Subcutaneous abdominal adipose tissue (tissue), 5 donors: ENCODE data around the gene MPRIP.

ENCODE experiments used
- H3K27ac ChIP-seq: one replicate; pipeline ENCODE4 v1.7.0; 2013; ENCODE audit warnings: low read depth, mild to moderate bottlenecking, inconsistent platforms, low read length, moderate library complexity
- H3K27me3 ChIP-seq, 5 donors: one replicate each; pipeline ENCODE4 v1.7.0; 2013; ENCODE audit warnings: low read length in 5 of 5, inconsistent platforms in 1 of 5; ENCODE audit not compliant: control insufficient read depth in 5 of 5, insufficient read depth in 4 of 5
- H3K36me3 ChIP-seq, 5 donors: one replicate each; pipeline ENCODE4 v1.7.0; 2013; ENCODE audit warnings: low read length in 5 of 5; ENCODE audit not compliant: control insufficient read depth in 5 of 5, insufficient read depth in 5 of 5
- H3K4me1 ChIP-seq, 5 donors: one replicate each; pipeline ENCODE4 v1.7.0; 2013; ENCODE audit warnings: low read length in 5 of 5, mild to moderate bottlenecking in 3 of 5, moderate library complexity in 1 of 5; ENCODE audit not compliant: control insufficient read depth in 5 of 5, insufficient read depth in 5 of 5
- H3K4me3 ChIP-seq, 5 donors: one replicate each; pipeline ENCODE4 v1.7.0; 2013; ENCODE audit warnings: low read length in 5 of 5, low read depth in 1 of 5
- H3K9ac ChIP-seq, 5 donors: one replicate each; pipeline ENCODE4 v1.7.0; 2013; ENCODE audit warnings: low read length in 5 of 5, mild to moderate bottlenecking in 4 of 5, moderate library complexity in 3 of 5
- H3K9me3 ChIP-seq, 5 donors: one replicate each; pipeline ENCODE4 v1.7.0; 2013; ENCODE audit warnings: low read length in 5 of 5; ENCODE audit not compliant: control insufficient read depth in 5 of 5
- donor health status: healthy.
- donor health status: healthy.
- donor health status: healthy.
- donor health status: healthy.
- donor health status: healthy.

MPRIP gene

DNA sequence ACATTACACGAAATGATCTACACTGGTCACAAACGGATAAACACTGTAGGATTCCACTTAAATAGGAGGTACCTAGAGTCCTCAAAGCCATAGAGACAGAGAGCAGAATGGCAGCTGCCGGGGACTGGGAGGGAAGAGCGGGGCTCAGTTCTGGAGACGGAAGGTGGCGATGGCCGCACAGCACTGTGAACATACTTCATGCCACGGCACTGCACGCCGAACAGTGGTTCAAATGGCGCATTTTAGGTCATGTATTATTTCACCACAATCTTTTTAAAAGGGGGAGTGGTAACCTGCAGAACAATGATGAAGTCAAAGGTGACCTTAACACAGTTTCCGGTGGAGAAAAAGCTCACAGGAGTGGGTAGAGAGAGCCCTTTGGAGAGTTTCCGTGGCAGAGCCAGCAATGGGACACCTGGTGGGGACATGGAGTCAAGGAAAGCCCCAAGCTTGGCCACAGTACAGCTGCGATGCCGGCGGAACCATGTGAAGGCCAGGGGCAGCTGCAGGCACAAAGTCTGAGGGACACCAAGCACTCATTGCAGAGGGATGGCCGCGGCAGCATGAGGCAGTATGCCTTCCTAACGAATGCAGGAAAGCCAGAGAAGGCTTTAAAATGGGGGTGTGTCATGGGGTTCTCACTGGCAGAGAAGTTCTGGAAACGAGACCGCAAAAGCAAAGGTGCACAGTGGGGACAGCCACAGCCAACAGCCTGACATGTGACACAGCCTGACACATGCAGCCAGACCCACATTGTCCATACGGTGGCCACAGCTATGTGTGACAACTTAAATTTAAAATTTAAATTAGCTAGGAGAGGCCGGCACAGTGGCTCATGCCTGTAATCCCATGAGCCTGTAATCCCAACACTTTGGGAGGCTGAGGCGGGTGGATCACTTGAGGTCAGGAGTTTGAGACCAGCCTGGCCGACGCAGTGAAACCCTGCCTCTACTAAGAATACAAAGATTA, 187.4 kb downstream of the MPRIP start:
- Histone ChIP-seq H3K27ac (no peak overlapping the region), H3K36me3 (peaks cover 0 to 82% (median 78%) of the 10 kb centered on the region in 5 donors), H3K4me3 (no peak overlapping the region), H3K4me1 (peaks cover 0 to 29% (median 19%) of the 10 kb centered on the region in 5 donors), H3K9me3 (no peaks in the 10 kb centered on the region), H3K9ac (no peak overlapping the region), H3K27me3 (no peaks in the 10 kb centered on the region)

- no peak overlapping the region for H3K27ac ChIP-seq
- no peaks in the 10 kb centered on the region for H3K9me3 ChIP-seq
- peaks cover 0 to 62% (median 57%) of the 10 kb centered on the region in 5 donors for H3K36me3 ChIP-seq
- no peak overlapping the region for H3K4me3 ChIP-seq
- H3K9ac ChIP-seq, result no peak overlapping the region
- no peaks in the 10 kb centered on the region for H3K27me3 ChIP-seq
- peaks cover 5 to 47% (median 35%) of the 10 kb centered on the region in 5 donors for H3K4me1 ChIP-seq
These were observed 189.5 kb downstream of the MPRIP start for GRCh38 chr17:17231621-17232302.

DNA sequence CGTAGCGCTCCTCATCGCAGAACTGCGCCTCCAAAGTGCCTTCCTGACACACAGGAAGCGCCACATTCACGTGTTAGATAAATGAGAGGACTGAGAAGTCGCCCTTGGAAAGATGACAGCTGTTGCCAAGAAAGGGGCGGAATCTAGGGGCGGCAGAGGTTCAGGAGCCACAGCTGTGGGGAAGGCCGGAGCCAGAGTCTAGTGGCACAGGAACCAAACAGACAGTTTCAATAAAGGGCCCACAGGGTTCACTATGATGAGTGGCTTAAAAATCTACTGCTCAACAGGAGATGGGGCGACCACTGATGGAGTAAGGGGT, 190.0 kb downstream of the MPRIP start:
- H3K4me1 ChIP-seq, result peaks cover 5 to 47% (median 35%) of the 10 kb centered on the region in 5 donors
- H3K36me3 ChIP-seq, result peaks cover 0 to 57% (median 52%) of the 10 kb centered on the region in 5 donors
- no peak overlapping the region for H3K4me3 ChIP-seq
- no peak overlapping the region for H3K9ac ChIP-seq
- H3K27me3 ChIP-seq, result no peaks in the 10 kb centered on the region
- H3K9me3 ChIP-seq, result no peaks in the 10 kb centered on the region
- H3K27ac ChIP-seq, result no peak overlapping the region

DNA sequence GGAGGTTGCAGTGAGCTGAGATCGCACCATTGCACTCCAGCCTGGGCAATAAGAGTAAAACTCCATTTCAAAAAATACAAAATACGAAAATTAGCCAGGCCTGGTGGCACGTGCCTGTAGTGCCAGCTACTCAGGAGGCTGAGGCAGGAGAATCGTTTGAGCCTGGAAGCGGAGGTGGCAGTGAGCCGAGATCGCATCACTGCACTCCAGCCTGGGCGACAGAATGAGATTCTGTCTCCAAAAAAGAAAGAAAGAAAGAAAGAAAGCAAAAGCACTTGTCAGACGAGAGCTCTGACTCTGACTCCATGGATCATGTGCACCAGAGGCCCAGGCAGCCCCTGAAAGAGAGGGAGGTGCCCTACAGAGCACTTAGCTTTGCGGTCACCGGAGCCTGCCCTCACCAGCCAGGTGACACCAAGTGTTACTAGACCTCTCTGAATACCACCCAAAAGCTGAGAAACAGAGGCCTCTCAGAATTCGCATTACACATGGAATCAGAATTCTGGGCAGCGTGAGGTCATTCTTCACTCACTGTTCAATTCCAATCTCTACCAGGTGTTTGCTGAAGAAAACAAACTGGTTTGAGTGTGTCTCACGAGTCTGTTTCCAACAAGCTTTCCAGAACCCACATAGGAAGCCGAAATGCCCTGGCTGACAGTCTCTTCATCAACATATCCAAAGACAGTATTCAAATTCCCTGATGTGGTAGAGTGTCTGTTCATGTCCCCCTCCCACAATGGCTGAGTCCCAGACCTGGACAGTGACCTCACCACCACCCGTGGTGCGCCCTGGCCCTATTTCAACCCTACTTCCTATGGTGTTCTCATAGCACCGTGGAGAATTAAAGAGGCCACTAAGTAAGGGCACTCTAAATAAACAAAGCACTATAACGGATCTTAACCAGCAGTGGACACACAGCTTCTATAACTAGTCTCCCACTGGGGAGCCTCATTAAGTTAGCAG, 193.2 kb downstream of the MPRIP start:
- Histone ChIP-seq H3K4me1 (peaks cover 5 to 37% (median 29%) of the 10 kb centered on the region in 5 donors), H3K27ac (peak overlapping the region; percentile 98), H3K9me3 (no peaks in the 10 kb centered on the region), H3K4me3 (peak overlapping the region; percentile 82 to 99 (median 90)), H3K36me3 (peaks cover 0 to 24% (median 20%) of the 10 kb centered on the region in 5 donors), H3K9ac (peak overlapping the region; percentile 65 to 99 (median 97)), H3K27me3 (no peaks in the 10 kb centered on the region)

- Histone ChIP-seq H3K9ac (peak overlapping the region; percentile 65 to 99 (median 97)), H3K27ac (peak overlapping the region; percentile 98), H3K36me3 (peaks cover 0 to 15% (median 14%) of the 10 kb centered on the region in 5 donors), H3K9me3 (no peaks in the 10 kb centered on the region), H3K27me3 (no peaks in the 10 kb centered on the region), H3K4me1 (peaks cover 5 to 37% (median 29%) of the 10 kb centered on the region in 5 donors), H3K4me3 (peak overlapping the region; percentile 82 to 99 (median 90))
These were observed 194.2 kb downstream of the MPRIP start for GRCh38 chr17:17236295-17237025.

- Histone ChIP-seq H3K9ac (peak within 1 kb of the TSS; percentile 65 to 99 (median 97)), H3K27ac (peak within 1 kb of the TSS; percentile 98), H3K4me1 (peaks cover 5 to 37% (median 29%) of the 10 kb centered on the region in 5 donors)
These were observed 195.0 kb downstream of the MPRIP start, which contains the start of gene FLCN for GRCh38 chr17:17237026-17237799. Gene FLCN, minus strand, starts transcription at chr17:17237168. Its CDS starts 9,031 bp downstream, at chr17:17228137.

GRCh38 chr17:17239832-17240231, 197.6 kb downstream of the MPRIP start:
- Histone ChIP-seq H3K9ac (no peak overlapping the region), H3K9me3 (no peaks in the 10 kb centered on the region), H3K27me3 (no peaks in the 10 kb centered on the region), H3K4me1 (peaks cover 5 to 31% (median 24%) of the 10 kb centered on the region in 5 donors), H3K27ac (no peak overlapping the region), H3K36me3 (no peaks in the 10 kb centered on the region), H3K4me3 (no peak overlapping the region)

More at GRCh38 chr17:17237026-17237799, 195.0 kb downstream of the MPRIP start, which contains the start of gene FLCN:
- H3K9me3 ChIP-seq, result no peaks in the 10 kb centered on the region
- peaks cover 0 to 8% (median 7%) of the 10 kb centered on the region in 5 donors for H3K36me3 ChIP-seq
- H3K27me3 ChIP-seq, result no peaks in the 10 kb centered on the region
- H3K4me3 ChIP-seq, result peak within 1 kb of the TSS; percentile 82 to 99 (median 90)

GRCh38 chr17:17241656-17242055, 199.4 kb downstream of the MPRIP start:
- no peak overlapping the region for H3K4me3 ChIP-seq
- no peaks in the 10 kb centered on the region for H3K9me3 ChIP-seq
- H3K27me3 ChIP-seq, result no peaks in the 10 kb centered on the region
- no peak overlapping the region for H3K27ac ChIP-seq
- H3K4me1 ChIP-seq, result peaks cover 0 to 14% (median 7%) of the 10 kb centered on the region in 5 donors
- H3K9ac ChIP-seq, result no peak overlapping the region
- H3K36me3 ChIP-seq, result peaks cover 0 to 13% (median 12%) of the 10 kb centered on the region in 5 donors
